Stromal cell of bone marrow (primary cell): ENCODE measurements around the gene PRCC.
"Not testable (repeated sequence)": the region's sequence is repeated elsewhere in the genome, so short reads cannot be mapped to it uniquely, and the experiment has no call there.

Experiments used
- DNase-seq: peaks from one replicate; pipeline ENCODE4 v3.0.0-alpha.2; 2012; ENCODE audit warnings: low read depth

PRCC gene

DNA sequence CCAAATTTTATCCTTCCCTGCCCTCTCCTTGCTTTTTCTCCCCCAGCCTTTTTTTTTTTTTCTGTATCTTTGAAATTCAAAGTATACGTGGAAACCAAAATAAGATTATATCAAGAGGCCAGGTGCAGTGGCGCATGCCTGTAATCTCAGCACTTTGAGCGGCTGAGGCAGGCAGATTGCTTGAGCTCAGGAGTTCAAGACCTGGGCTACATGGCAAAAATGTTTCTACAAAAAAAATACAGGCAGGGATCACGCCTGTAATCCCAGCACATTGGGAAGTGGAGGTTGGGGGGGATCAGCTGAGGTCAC is 6.6 kb upstream of the PRCC start:
- no peak for DNase-seq

DNA sequence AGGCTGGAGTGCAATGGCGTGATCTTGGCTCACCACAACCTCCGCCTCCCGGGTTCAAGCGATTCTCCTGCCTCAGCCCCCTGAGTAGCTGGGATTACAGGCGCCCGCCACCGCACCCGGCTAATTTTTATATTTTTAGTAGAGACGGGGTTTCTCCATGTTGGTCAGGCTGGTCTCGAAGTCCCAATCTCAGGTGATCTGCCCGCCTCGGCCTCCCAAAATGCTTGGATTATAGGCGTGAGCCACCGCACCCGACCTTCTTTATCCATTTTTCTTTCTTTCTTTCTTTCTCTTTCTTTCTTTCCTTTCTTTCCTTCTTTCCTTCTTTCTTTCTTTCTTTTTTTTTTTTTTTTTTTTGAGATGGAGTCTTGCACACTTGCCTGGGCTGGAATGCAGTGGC is 2.2 kb upstream of the PRCC start:
- not testable (repeated sequence) for DNase-seq

DNA sequence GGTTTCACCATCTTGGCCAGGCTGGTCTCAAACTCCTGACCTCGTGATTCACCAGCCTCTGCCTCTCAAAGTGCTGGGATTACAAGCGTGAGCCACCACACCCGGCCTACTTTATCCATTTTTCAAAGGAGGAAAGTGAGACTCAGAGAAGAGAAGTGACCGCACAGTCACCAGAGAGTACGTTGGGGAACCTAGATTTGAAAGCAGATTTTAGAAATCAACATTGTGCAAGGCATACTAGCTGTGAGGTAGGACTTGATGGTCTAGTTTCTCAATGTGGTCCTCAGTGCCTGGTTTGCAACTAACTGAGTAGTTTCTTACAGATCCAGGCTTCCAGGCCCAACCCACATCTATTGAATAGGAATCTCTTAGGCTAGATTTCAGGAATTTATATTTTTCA is 1.7 kb upstream of the PRCC start:
- DNase-seq: no peak

DNA sequence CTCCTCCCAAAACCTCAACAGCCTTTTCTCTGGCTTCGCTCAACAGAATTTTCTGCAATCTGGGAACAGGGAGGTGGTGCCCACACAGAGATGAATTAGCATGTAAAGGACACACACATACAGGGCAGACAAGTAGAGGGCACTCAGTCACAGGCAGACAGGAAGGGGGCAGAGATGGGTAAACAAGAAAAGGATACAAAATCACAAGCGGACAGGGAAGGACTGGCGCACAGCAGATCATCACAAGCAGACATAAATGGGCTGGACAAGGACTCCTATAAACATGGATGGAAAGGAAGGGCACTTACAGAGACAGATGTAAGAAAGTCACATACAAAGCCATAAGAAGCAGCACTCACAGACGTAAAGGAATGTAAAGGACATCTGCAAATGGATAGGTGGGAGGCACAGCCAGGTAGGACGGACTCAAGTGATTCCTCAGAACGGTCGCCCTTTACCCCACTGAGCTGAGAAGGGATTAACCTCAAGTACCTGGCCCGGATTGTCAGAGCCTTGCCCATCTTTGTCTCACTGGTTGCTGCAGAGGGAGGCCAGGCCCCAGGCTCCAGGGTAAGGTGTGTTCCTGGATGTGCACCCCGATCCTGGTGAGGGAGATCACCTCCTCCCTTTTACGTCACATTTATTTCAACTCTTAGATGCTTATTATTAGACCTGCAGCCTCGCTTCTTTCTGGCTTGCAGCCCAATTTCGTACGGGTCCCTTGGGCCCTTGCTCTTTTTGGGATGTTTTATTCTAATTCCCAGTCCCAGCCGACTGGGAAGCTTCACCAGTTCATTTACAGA is 836 bp upstream of the PRCC start:
- no peak for DNase-seq

DNA sequence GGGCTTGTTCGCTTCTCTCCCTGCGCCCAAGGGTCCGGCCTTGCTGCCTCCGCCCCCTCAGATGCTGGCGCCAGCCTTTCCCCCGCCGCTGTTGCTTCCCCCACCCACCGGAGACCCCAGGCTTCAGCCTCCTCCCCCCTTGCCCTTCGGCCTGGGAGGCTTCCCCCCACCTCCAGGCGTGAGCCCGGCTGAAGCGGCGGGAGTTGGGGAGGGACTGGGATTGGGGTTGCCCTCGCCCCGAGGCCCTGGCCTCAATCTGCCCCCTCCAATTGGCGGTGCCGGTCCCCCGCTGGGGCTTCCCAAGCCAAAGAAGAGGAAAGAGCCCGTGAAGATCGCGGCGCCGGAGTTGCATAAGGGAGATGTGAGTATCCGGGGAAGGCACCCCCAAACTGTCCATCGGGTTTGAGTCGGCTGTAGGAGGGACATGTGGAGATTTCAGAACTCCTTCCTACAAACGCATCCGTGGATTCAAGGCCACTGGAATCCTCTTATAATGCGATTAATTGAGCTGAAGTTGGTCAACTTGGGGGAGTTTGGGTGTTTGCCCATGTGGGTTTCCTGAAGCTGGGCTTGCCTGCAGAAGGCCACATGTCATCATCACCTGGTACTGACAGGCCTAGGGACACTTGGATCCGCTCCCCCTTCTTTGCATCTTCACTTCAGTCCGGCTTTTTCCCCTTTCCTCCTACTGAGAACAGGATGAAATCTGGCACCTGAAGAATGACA is 707 bp downstream of the PRCC start:
- DNase-seq: no peak

DNA sequence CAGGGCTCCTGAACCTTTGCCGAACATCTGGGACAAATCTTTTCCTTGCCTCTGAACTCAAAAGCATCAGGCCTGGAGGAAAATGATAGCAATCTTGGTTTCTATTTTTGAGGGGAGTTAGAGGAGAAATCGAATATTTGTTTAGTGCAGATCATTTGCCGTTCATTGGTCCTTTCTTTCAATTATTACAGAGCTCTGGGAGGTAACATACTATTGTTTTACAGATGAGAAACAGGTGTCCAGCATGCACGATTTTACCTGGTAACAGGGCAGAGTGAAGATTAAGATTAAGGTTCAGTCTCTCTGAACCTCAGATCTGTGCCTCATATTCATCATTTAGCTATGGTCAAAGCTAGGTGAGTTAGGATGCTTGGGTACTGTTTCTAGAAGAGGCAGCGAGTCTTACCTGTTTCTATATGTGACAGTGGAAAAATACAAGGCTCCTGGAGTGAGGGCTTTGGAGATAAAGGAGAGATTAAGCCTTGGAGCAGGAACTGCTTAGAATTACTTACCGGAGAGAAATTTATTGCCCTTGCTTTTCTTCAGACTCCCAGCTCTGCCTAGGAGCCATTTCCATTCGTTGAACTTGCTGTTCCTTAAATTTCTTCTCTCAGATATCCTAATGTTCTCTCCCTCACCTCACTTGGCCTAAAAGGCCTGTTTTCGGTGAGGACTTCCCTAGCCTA is 1.4 kb downstream of the PRCC start:
- DNase-seq: no peak

DNA sequence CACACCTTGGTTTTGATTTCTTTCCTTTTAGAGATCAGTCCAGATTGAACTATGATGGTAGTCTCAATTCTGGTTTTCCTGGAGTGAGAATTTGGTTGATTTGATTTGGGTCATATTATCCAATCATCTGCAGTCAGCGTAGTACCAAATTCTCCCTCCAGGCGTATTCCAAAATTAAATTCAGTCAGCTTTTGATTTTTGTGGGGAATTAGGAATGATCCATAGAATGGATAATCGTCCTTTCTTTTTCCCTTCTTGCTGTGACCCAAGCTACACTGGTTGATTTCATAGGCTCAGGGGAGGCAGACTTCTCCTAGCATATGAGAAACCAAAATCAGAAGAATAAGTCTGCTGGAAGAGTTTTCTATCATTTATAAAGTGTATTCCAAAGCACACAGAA is 4.9 kb downstream of the PRCC start:
- DNase-seq: no peak

DNA sequence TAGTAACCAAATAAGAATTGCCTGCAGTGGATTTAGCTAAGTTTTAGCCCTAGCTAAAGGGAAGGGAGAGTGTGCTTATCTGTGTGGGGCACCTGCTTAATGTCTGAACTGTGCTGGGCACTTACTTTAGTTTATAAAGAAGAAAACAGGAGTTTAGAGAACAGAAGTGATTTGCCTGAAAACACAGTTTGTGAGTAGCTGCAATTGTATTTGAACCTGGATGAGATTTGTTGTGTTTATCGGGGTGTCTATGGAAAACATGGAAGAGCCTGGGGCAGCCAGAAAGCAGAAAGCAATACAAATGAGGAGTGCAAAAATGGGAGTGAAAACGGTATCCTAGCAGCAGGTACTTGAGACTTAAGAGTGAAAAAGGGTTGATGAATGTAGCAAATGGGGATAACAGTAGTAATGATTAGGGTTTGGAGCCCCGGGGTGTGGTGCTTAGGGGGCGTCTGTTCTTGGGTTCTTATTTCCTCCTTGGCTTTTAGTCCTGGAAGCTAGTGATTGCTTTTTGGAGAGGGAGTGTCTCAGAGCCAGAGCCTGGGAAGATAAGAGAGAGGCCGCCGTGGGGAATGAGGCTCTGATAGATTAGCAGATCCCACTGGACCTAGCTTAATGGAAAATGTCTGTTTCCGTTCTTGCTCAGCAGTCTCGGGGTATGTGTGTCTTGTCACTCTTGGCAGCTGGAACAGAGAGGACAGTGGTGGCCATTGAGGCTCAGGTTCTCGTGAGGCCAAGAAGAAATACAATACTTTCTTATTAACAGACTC is 5.6 kb downstream of the PRCC start:
- DNase-seq: no peak

DNA sequence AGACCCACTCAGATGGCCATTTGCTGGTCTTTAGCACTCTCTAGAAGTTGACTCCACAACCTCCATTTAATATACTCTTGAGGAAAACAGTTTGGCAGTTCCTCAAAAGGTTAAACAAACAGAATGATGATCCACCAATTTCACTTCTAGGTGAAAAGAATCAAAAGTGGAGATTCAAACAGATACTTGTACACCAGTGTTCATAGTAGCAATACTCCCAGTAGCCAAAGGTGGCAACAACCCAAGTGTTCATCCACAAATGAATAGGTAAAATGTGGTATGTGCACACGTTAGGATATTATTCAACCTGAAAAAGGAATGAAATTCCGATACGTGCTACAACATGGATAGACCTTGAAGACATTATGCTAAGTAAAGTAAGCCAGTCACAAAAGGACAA is 6.3 kb downstream of the PRCC start:
- no peak for DNase-seq

DNA sequence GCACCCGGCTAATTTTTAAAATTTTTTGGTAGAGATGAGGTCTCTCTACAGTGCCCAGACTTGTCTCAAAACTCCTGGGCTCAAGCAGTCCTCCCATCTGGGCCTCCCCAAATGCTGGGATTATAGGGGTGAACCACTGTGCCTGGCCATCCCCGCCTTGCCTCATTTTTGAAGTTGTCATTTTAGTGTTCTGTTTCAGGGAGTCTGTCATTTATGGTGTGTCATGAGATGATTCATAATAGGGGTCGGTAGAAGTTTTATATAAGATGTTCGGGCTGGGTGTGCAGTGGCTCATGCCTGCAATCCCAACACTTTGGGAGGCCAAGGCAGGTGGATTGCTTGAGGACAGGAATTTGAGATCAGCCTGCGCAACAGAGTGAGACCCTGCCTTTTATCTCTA is 8.5 kb downstream of the PRCC start:
- DNase-seq: no peak

DNA sequence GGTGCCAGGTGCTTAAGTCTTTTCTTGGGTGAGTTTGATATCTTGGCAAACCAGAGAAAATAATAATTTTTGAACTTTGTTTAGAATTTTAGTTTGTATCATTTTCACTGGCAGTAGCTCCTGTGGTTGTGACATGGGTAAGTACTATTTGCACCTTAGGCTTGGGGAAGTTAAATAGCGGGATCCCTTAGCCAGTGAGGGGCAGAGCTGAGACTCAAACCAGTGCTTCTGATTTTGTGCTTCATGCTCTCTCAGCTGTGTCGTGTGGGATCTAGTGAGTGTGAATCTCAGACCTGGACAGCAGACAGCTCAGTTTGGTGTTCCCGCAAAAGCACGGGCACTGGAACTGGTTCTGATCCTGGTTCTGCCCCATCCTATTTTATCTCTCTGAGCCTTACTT is 9.6 kb downstream of the PRCC start:
- no peak for DNase-seq

DNA sequence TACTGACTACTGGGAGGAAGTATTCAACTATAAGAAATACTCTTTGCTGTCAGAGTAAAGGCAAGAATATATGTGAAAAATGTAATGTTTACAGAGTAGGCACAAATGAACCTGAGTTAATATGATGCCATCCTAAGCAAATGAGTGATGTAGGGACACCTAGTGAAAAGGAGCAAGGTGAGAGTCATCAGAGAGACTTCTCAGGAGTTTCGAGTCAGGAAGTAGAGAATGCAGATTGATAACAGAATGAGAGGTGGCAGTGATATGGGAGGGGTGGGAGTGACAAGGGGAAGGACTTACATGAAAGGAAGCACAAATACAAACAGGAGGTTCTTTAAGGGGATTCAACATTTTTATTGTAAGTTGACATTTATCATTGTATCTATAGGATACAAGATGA is 10.2 kb downstream of the PRCC start:
- no peak for DNase-seq

DNA sequence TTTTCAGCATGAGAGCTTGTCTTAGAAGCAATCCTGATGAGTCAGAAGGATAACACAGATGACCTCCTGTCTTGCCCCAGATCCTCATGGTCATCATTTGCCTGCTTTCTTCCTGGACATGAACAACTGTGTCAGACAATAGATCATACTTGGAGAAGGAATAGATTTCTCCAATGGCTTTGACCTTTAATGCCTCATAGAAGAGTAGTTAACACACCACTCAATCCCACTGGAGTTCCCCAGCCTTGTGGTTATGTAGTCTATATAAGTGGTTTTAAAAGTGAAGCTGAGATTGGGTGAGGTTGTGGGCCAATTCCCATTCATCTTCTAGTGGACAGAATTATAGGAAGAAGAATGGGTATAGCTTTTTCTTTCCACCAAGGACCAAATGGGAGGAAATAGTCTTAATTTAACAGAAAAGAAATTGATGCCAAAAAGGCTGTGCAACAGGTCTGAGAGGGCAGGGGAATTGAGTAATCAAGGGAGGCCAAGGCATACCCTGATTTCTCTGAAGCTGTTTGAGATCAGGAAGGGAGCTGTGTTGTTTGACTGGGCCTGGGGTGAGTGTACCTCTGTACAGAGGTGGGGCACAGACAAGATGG is 14.4 kb downstream of the PRCC start:
- DNase-seq: peak; percentile 68

DNA sequence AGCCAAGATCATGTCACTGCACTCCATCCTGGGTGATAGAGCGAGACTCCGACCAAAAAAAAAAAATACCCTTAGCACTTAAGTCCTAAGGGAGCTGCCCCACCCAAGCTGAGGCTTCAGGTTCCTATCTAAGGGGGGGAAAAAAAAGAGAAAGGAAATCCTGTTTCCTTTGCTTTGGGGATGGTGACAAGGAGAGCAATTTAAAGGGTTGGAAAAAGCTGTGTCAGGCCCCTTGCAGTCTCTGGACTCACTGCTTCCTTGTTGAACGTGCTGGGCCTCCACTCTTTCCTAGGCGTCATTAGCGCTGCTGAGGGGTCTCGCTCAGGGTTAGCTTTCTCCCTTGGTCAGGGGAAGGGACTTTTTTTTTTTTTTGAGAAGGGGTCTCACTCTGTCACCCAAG is 18.1 kb downstream of the PRCC start:
- DNase-seq: no peak

DNA sequence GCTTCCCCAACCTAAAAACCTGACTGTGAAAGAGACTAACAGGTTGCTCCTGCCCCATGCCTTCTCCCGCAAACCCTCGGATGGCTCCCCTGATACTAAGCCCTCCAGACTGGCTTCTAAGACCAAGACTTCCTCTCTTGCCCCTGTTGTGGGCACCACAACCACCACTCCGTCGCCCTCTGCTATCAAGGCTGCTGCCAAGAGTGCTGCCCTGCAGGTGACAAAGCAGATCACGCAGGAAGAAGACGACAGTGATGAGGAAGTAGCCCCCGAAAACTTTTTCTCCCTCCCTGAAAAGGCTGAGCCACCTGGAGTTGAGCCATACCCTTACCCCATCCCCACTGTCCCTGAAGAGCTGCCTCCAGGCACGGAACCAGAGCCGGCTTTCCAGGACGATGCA is 19.3 kb downstream of the PRCC start:
- no peak for DNase-seq

DNA sequence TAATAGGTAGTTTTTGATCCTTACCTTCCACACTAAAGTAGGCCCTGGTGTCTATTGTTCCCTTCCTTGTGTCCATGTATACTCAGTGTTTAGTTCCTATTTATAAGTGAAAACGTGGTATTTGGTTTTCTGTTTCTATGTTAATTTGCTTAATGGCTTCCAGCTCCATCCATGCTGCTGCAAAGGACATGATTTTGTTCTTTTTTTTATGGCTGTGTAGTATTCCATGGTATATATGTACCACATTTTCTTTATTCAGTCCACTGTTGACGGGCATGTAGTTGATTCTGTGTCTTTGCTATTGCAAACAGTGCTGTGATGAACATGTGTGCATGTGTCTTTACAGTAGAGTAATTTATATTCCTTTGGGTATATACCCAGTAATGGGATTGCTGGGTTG is 20.8 kb downstream of the PRCC start:
- no peak for DNase-seq

DNA sequence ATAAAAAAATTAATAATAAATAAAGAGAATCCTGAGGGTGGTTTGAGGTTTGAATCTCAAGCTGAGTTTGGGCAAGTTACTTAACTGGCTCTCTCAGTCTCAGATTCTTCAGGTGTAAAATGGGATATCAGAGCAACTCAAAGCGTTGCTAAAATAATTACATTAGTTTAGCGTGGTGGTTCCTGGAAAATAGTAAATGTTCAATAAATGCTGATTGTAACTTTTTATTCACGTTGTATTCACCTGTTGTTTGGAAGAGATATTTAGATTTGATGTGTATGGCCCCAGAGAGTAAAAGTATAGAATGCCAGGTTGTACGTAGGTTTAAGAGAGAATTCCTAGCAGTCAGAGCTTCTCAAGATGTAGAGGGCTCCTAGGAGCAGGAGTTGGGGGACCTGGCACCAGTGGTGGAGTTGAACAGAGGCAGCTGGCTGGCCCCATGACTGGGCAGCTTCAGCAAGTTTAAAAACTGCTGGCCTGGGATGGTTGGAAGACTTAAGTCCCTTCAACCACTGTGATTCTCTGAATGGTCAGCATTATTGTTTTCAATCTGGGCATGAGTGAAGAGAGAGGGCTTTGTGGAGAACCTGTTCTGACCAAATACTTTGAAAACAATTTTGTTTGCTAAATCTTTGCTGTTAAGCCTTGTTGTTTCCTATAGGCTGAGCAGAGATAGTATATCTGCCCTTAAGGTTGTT is 22.4 kb downstream of the PRCC start:
- DNase-seq: no peak

DNA sequence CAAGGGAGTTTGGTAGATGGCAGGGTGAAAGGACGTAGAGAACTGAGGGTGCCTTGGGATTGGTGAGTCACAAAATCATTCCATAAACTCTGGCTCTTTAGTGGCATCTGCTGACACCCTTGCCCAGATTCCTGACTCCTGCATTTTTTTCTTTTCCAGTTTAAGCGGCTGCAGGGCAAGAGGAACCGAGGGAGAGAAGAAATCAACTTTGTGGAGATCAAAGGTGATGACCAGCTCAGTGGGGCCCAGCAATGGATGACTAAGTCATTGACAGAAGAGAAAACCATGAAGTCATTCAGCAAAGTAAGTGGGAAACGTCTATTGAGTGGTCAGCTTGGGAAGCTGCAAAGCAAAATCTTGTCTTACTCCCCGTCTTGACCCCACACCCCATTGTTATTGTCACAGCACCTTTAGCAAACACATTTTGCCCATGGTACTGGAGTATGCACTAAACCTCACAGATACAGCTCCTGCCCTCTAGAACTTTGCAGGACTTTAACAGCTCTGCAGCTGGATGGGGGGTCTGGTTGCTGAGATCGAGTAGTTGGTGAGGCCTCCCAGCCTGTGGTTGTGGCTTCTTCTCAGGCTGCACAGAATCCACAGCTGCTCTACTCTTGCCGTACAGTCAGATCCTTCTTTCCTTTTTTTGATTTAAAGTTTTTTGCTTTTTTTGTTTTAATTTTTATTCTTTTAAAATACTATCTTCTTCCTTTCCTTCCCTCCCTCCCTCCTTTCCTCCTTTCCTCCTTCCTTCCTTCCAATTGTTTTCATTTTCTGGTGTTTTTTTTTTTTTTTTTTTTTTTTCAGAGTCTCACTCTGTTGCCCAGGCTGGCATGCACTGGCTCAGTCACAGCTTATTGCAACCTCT is 27.4 kb downstream of the PRCC start:
- no peak for DNase-seq

DNA sequence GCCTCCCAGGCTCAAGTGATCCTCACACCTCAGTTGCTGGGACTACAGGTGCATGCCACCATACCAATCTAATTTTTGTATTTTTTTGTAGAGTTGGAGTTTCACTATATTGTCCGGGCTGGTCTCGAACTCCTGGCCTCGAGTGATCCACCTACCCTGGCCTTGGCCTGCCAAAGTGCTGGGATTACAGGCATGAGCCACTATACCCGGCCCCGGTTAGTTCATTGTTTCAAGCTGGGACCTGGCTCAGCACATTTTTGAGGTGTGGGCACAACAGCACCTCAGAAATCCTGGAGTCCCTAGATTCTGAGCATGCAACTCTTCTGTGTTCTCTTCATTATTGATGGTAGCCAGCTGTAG is 28.0 kb downstream of the PRCC start:
- DNase-seq: no peak

DNA sequence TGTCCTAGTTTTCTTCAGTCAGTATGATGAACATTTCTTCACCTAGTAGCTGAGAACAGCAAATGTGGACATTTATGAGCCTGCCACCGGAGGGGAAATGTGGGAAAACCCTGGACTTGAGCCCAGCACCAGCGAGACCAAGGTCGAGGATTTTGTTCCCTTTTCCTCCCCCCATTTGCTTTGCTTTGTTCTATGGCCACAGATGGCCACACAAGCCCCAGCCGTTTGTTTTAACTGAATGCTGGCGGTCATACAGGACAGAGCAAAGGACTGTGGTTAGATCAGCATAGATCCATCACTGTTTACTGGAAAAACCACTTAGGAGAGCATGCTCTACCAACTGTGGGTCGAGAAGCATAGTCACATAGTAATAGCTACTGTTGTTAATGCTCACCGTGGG is 28.5 kb downstream of the PRCC start:
- no peak for DNase-seq
